SK-N-SH (cell line): ENCODE results near the gene CHCHD6. TPM values are rescaled to one million over a fixed set of nuclear protein-coding genes. Genes with fewer than 3 reads are reported as not detected.

ENCODE experiments used
- CTCF ChIA-PET: fragments of 300-600, 350-600 bp; formaldehyde crosslinking; extraction: SDS; loops from one replicate; lab custom pipeline; 2021; lab: Yijun Ruan, JAX
- POLR2A ChIA-PET: fragments of 350-600 bp; sonication (Branson Sonifier 250); formaldehyde crosslinking; extraction: SDS; loops from one replicate; lab custom pipeline; 2020; ENCODE audit warnings: antibody characterized with exemption, inconsistent platforms; lab: Yijun Ruan, JAX
- DNase-seq: peaks from one replicate; pipeline ENCODE4 v3.0.0; 2012
- H2AFZ ChIP-seq: fragments of 200-600 bp; sonication (generic); 2 replicates; pipeline ENCODE4 v1.8.1; 2016; ENCODE audit warnings: antibody characterized with exemption, mild to moderate bottlenecking, low read depth
- H3F3A ChIP-seq: fragments of 200-600 bp; sonication (generic); replicated peaks from 2 replicates; pipeline ENCODE3; 2016; ENCODE audit warnings: antibody characterized with exemption, mild to moderate bottlenecking; ENCODE audit not compliant: insufficient read depth
- H3K27ac ChIP-seq, 2 experiments: fragments of 200-500 bp in 1 of 2; fragments of 200-600 bp in 1 of 2; sonication (Bioruptor generic) in 1 of 2; sonication (generic), shearing (Covaris generic) in 1 of 2; 2 replicates each; pipeline versions ENCODE4 v1.5.1 to v1.6.1; 2014 to 2016; ENCODE audit warnings: low read depth in 2 of 2, inconsistent platforms in 1 of 2, low read length in 1 of 2, mild to moderate bottlenecking in 1 of 2, mixed read lengths in 1 of 2
- H3K27me3 ChIP-seq: fragments of 200-600 bp; sonication (generic), shearing (Covaris generic); 2 replicates; pipeline ENCODE4 v1.6.1; 2016; ENCODE audit warnings: mixed run types; ENCODE audit not compliant: insufficient read depth
- H3K36me3 ChIP-seq, 2 experiments: fragments of 200-500 bp in 1 of 2; fragments of 200-600 bp in 1 of 2; sonication (Bioruptor generic) in 1 of 2; sonication (generic) in 1 of 2; replicated peaks in 1 of 2; 2 replicates each; pipeline versions ENCODE3 to v1.5.1; 2014 to 2016; ENCODE audit warnings: low read length in 1 of 2, mild to moderate bottlenecking in 1 of 2; ENCODE audit not compliant: insufficient read depth in 2 of 2, control insufficient read depth in 1 of 2
- H3K4me1 ChIP-seq, 2 experiments: fragments of 200-500 bp in 1 of 2; fragments of 200-600 bp in 1 of 2; sonication (Bioruptor generic) in 1 of 2; sonication (generic), shearing (Covaris generic) in 1 of 2; 2 replicates each; pipeline versions ENCODE4 v1.5.1 to v1.6.1; 2014 to 2016; ENCODE audit warnings: low read depth in 1 of 2, low read length in 1 of 2, mixed run types in 1 of 2; ENCODE audit not compliant: insufficient read depth in 2 of 2, control insufficient read depth in 1 of 2
- H3K4me2 ChIP-seq: fragments of 200-600 bp; sonication (generic), shearing (Covaris generic); 2 replicates; pipeline ENCODE4 v1.6.1; 2017; ENCODE audit warnings: mixed run types
- H3K4me3 ChIP-seq, 2 experiments: fragments of 200-500 bp in 1 of 2; fragments of 200-600 bp in 1 of 2; sonication (Bioruptor generic) in 1 of 2; sonication (generic), shearing (Covaris generic) in 1 of 2; 2 replicates each; pipeline versions ENCODE4 v1.5.1 to v1.8.1; 2014 to 2016; ENCODE audit warnings: low read depth in 2 of 2, inconsistent platforms in 1 of 2, low read length in 1 of 2, mild to moderate bottlenecking in 1 of 2, mixed read lengths in 1 of 2, moderate library complexity in 1 of 2
- H3K79me2 ChIP-seq: fragments of 200-600 bp; sonication (generic); 2 replicates; pipeline ENCODE4 v1.8.1; 2017; ENCODE audit warnings: mild to moderate bottlenecking; ENCODE audit not compliant: insufficient read depth
- H3K9ac ChIP-seq: fragments of 200-600 bp; sonication (generic); 2 replicates; pipeline ENCODE4 v1.6.1; 2017; ENCODE audit warnings: mixed run types
- H3K9me2 ChIP-seq: fragments of 200-600 bp; sonication (generic); 2 replicates; pipeline ENCODE4 v1.6.1; 2017; ENCODE audit warnings: mixed run types
- H3K9me3 ChIP-seq: fragments of 200-600 bp; sonication (generic); 2 replicates; pipeline ENCODE4 v1.6.1; 2017; ENCODE audit warnings: mixed run types, mild to moderate bottlenecking, moderate library complexity
- H4K20me1 ChIP-seq: fragments of 200-600 bp; sonication (generic); 2 replicates; pipeline ENCODE4 v1.6.1; 2017; ENCODE audit warnings: mild to moderate bottlenecking, mixed run types; ENCODE audit not compliant: insufficient read depth
- ELF1 ChIP-seq: IDR thresholded peaks from 2 replicates; pipeline ENCODE4 v1.4.0; 2012
- FOSL2 ChIP-seq: IDR thresholded peaks from 2 replicates; pipeline ENCODE4 v1.4.0; 2012; ENCODE audit warnings: low read depth, mild to moderate bottlenecking, moderate library complexity, borderline replicate concordance
- FOXM1 ChIP-seq: IDR thresholded peaks from 2 replicates; pipeline ENCODE4 v1.4.0; 2012; ENCODE audit warnings: low read depth, mild to moderate bottlenecking
- MXI1 ChIP-seq: IDR thresholded peaks from 2 replicates; pipeline ENCODE4 v1.6.1; 2012; ENCODE audit warnings: mild to moderate bottlenecking, low read depth, low read length, improper control_type of control experiment
- POLR2AphosphoS5 ChIP-seq: IDR thresholded peaks from 2 replicates; pipeline ENCODE4 v1.6.1; 2012; ENCODE audit warnings: low read depth, low read length
- RAD21 ChIP-seq: IDR thresholded peaks from 2 replicates; pipeline ENCODE4 v1.6.1; 2012; ENCODE audit warnings: mild to moderate bottlenecking, low read length
- RCOR1 ChIP-seq: fragments of 150-350 bp; IDR thresholded peaks from 2 replicates; pipeline ENCODE4 v1.6.1; 2017; ENCODE audit warnings: antibody characterized with exemption, low read length
- RXRA ChIP-seq: IDR thresholded peaks from 2 replicates; pipeline ENCODE4 v1.4.0; 2012; ENCODE audit warnings: low read depth, mild to moderate bottlenecking, borderline replicate concordance
- SIN3A ChIP-seq: IDR thresholded peaks from 2 replicates; pipeline ENCODE4 v1.6.1; 2012; ENCODE audit warnings: low read depth, mild to moderate bottlenecking, low read length, moderate library complexity, borderline replicate concordance
- SMC3 ChIP-seq: IDR thresholded peaks from 2 replicates; pipeline ENCODE4 v1.6.1; 2012; ENCODE audit warnings: low read depth, low read length, improper control_type of control experiment
- TCF12 ChIP-seq: IDR thresholded peaks from 2 replicates; pipeline ENCODE4 v1.4.0; 2012
- TEAD4 ChIP-seq: IDR thresholded peaks from 2 replicates; pipeline ENCODE4 v1.4.0; 2012; ENCODE audit warnings: mild to moderate bottlenecking, borderline replicate concordance; ENCODE audit not compliant: insufficient read depth
- WGBS: methylation state at CpG from one replicate; pipeline ENCODE4 v1.1.6; 2017; ENCODE audit warnings: low lambda C conversion rate; 5-methylcytosine and 5-hydroxymethylcytosine counted together
- polyA plus RNA-seq, 3 experiments: library from polyadenylated mRNA; depleted of rRNA; stranded (reverse); fragments of >200 nt; gene quantifications; 2 replicates each; pipeline ENCODE4 v1.2.3, GENCODE V29; 2012
- TF ChIP-seq, protein P1 (sequence below): IDR thresholded peaks from 2 replicates; pipeline ENCODE4 v1.4.0; 2012; ENCODE audit warnings: low read depth, borderline replicate concordance

The CHCHD6 gene
- polyA plus RNA-seq, 1 of the 3 experiments (the other 2 are of a cell fraction), result 42.5 TPM

DNA sequence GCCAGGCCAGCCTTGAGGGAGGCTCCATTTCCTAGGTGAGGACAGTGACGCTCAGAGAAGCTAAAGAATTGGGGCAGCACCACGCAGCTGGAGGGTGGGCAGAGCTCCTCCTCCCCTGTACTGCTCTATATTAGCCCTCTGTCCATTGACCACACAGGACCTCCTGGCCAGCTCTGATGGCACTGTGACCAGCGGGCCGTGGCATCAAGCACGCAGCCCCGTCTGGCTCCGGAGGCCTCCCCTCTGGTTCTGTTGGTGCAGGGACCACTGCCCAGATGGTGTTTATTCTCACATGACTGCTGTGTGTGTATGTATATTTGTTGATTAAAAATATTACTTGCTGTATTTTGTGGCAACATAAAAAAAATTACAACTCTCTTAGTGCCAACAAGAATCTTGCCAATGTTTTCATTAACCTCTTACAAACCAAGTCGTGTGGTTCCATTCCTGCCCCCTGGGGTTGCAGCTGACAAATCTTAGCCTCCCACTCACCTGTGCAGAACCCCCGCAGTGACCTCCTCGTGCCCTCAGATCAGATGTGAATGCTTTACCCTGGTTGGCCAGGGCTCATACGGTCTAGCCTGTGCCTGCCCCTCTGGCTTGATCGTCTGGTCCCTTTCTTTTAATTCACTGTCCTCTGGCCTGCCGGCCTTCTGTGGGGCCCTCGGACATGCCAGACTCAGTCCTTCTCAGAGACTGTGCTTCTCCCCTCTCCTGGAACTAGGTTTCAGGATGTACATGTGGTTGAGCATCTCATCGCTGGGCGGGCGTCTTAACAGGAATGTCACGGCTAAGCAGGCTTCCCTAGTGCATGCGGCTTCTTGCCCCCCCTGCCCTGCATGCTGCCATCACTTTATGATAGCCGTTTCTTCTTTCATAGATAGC lies 14.8 kb downstream of the CHCHD6 start (continued):
- TF ChIP-seq ELF1 (no peak), TCF12 (no peak), MXI1 (no peak)

GRCh38 chr3:126720596-126720995 lies 16.6 kb downstream of the CHCHD6 start:
- Histone ChIP-seq H2AFZ (no peak overlapping the region), H3K4me3 (no peak overlapping the region), H3K4me1 (peaks cover 0 to 10% of the 10 kb centered on the region in 2 experiments; a peak in 1 of 4 replicates), H3K4me2 (no peak overlapping the region), H3K9me2 (no peaks in the 10 kb centered on the region), H3F3A (no peaks in the 10 kb centered on the region), H3K27me3 (no peaks in the 10 kb centered on the region), H4K20me1 (no peaks in the 10 kb centered on the region), H3K9me3 (no peaks in the 10 kb centered on the region), H3K27ac (no peak overlapping the region), H3K9ac (no peak overlapping the region), H3K36me3 (peaks cover 0 to 3% of the 10 kb centered on the region in 2 experiments), H3K79me2 (peaks cover 31% of the 10 kb centered on the region; the same call in 1 of the 2 replicates)
- CTCF ChIA-PET, result no interaction called here
- DNase-seq, result no peak
- POLR2A ChIA-PET, result no interaction called here
- TF ChIP-seq, protein P1, sequence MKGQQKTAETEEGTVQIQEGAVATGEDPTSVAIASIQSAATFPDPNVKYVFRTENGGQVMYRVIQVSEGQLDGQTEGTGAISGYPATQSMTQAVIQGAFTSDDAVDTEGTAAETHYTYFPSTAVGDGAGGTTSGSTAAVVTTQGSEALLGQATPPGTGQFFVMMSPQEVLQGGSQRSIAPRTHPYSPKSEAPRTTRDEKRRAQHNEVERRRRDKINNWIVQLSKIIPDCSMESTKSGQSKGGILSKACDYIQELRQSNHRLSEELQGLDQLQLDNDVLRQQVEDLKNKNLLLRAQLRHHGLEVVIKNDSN, result no peak
- no peak for TF ChIP-seq SMC3
- no peak for TF ChIP-seq FOSL2
- TF ChIP-seq RAD21, result no peak
- TF ChIP-seq SIN3A, result no peak
- 90% methylated on average over 5 of the region's 5 CpGs for WGBS

DNA sequence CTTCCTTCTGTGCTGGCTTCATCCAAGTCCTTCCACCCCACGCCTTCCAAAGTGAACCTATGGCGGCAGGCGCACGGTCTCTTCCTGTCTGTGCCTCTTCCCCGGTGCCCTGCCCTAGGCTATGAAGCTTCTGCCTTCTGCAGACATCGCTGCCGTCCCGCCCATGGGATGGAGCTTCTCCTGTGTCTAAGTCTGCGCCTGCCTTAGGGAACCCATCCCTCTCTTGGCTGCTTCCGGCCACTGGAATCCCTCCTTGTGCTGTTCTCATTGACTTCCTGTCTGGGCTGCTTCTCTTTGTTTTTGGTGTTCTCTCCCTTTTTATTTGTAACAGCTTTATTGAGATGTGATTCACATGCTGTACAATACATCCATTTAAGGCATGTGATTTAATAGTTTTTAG lies 17.2 kb downstream of the CHCHD6 start:
- H3K4me2 ChIP-seq, result no peak overlapping the region
- 93% methylated on average over 10 of the region's 10 CpGs for WGBS
- CTCF ChIA-PET, result interaction anchor here (0.6 kb wide), 1 partner anchor 735 kb away, joined by 3 read pairs; no protein-coding TSS in a partner anchor
- POLR2A ChIA-PET, result no interaction called here
- H3K27ac ChIP-seq, result no peak overlapping the region
- peaks cover 0 to 10% of the 10 kb centered on the region in 2 experiments; a peak in 1 of 4 replicates for H3K4me1 ChIP-seq
- H3K79me2 ChIP-seq, result peaks cover 27% of the 10 kb centered on the region; the same call in 1 of the 2 replicates
- H3F3A ChIP-seq, result no peaks in the 10 kb centered on the region
- no peak overlapping the region for H2AFZ ChIP-seq
- H3K9ac ChIP-seq, result no peak overlapping the region
- TF ChIP-seq, protein P1, result no peak
- no peak for TF ChIP-seq RCOR1
- TF ChIP-seq POLR2AphosphoS5, result no peak
- no peak for TF ChIP-seq RXRA
- no peak for TF ChIP-seq FOXM1
- TF ChIP-seq TEAD4, result no peak
- no peaks in the 10 kb centered on the region for H3K27me3 ChIP-seq
- DNase-seq, result no peak
- H3K36me3 ChIP-seq, result peaks cover 0 to 3% of the 10 kb centered on the region in 2 experiments
- no peaks in the 10 kb centered on the region for H4K20me1 ChIP-seq
- H3K9me3 ChIP-seq, result no peaks in the 10 kb centered on the region
- H3K4me3 ChIP-seq, result no peak overlapping the region
- H3K9me2 ChIP-seq, result no peaks in the 10 kb centered on the region
